Spleen (tissue), 7 donors: ENCODE data around the gene PTCH1.

ENCODE experiments used
- CTCF ChIP-seq, 11 experiments: fragments of 200-600 bp in 7 of 11; fragments of 450-650 bp in 4 of 11; sonication (generic) in 4 of 11; IDR thresholded peaks in 8 of 11; conservative IDR thresholded peaks in 3 of 11; 1 replicate in 7 of 11; 2 replicates in 4 of 11; pipeline versions ENCODE4 v1.4.0 to v1.8.0; 2016 to 2021; ENCODE audit warnings: antibody characterized with exemption in 11 of 11, inconsistent platforms in 4 of 11, mild to moderate bottlenecking in 1 of 11
- POLR2A ChIP-seq, 3 donors: fragments of 450-650 bp; IDR thresholded peaks; one replicate each; pipeline ENCODE4 v1.5.1; 2017; ENCODE audit warnings: antibody characterized with exemption in 3 of 3, mild to moderate bottlenecking in 1 of 3
- POLR2AphosphoS5 ChIP-seq, 3 donors: sonication (generic); formaldehyde crosslinking; IDR thresholded peaks; one replicate each; pipeline ENCODE4 v1.5.1; 2017; ENCODE audit warnings: antibody characterized with exemption in 3 of 3
- donor health status: DM: no; HTN: no; CAD: no; lungs with moderate emphysema.
- donor health status: DM: no; HTN: no; CAD: no.
- donor health status: DM: no; HTN: no; CAD: no.

- no peak for TF ChIP-seq CTCF (IDR thresholded peaks at IDR 0.05 in 8 of 11, conservative IDR thresholded peaks at IDR 0.05 in 3 of 11)
- TF ChIP-seq POLR2A (IDR thresholded peaks at IDR 0.05), result no peak
- no peak for TF ChIP-seq POLR2AphosphoS5 (IDR thresholded peaks at IDR 0.05)
These were observed 69.8 kb downstream of the PTCH1 start for GRCh38 chr9:95446984-95447383.
